HCT116 (cell line): Measurements from ENCODE around the gene TMEM132A. TPM values are rescaled to one million over a fixed set of nuclear protein-coding genes. Genes with fewer than 3 reads are reported as not detected.

Source experiments
- ATAC-seq: fragments of 200-7000 bp; cut with Tn5 transposase; 2 replicates; pipeline ENCODE4 v1.9.1; 2020; ENCODE audit warnings: mild to moderate bottlenecking, moderate library complexity
- BruUV-seq: library from RNA; stranded (reverse); fragments of 400-500 nt; replicated peaks from 2 replicates; lab custom pipeline; 2021; lab: Mats Ljungman, UMichigan
- CTCF ChIA-PET: fragments of 300-600 bp; sonication (Branson Sonifier 250); formaldehyde crosslinking; loops from one replicate; lab custom pipeline; 2021; ENCODE audit warnings: antibody characterized with exemption; lab: Charles Lee
- POLR2A ChIA-PET: fragments of 300-600, 350-600 bp; sonication (Branson Sonifier 250); formaldehyde crosslinking; loops from one replicate; lab custom pipeline; 2021; ENCODE audit warnings: antibody characterized with exemption; lab: Charles Lee
- RAD21 ChIA-PET, 2 experiments: fragments of 300-600 bp; sonication (Branson Sonifier 250); formaldehyde crosslinking; loops; one replicate each; lab custom pipeline; 2023; ENCODE audit warnings: low total read pairs in 2 of 2; ENCODE audit not compliant: uncharacterized antibody in 2 of 2, unreplicated experiment in 2 of 2, low non-redundant PET in 1 of 2; lab: Charles Lee
- DNase-seq: peaks from one replicate; pipeline ENCODE4 v3.0.0-alpha.2; 2010; ENCODE audit warnings: low read depth, low spot score
- H2AFZ ChIP-seq: fragments of 200-600 bp; shearing (Covaris generic), sonication (generic); 2 replicates; pipeline ENCODE4 v1.6.1; 2017; ENCODE audit warnings: low read depth, mixed run types, mixed read lengths, antibody characterized with exemption, low read length; ENCODE audit not compliant: poor library complexity, severe bottlenecking
- H3K27ac ChIP-seq: 2 replicates; pipeline ENCODE4 v1.5.1; 2012; ENCODE audit warnings: low read depth, low read length
- H3K27me3 ChIP-seq: fragments of 200-600 bp; sonication (generic); 2 replicates; pipeline ENCODE4 v1.6.1; 2016; ENCODE audit warnings: mixed run types, low read length, mixed read lengths; ENCODE audit not compliant: insufficient read depth
- H3K36me3 ChIP-seq, 2 experiments: fragments of 200-500 bp in 1 of 2; fragments of 200-600 bp in 1 of 2; sonication (Bioruptor generic) in 1 of 2; sonication (generic) in 1 of 2; 2 replicates each; pipeline versions ENCODE4 v1.5.1 to v1.6.1; 2014 to 2016; ENCODE audit warnings: low read length in 2 of 2, inconsistent platforms in 1 of 2, mixed read lengths in 1 of 2, mixed run types in 1 of 2; ENCODE audit not compliant: insufficient read depth in 2 of 2, control insufficient read depth in 1 of 2
- H3K4me1 ChIP-seq, 2 experiments: fragments of 200-600 bp in 1 of 2; sonication (generic) in 1 of 2; 2 replicates each; pipeline versions ENCODE4 v1.5.1 to v1.6.1; 2012 to 2017; ENCODE audit warnings: low read length in 2 of 2, inconsistent platforms in 1 of 2, mild to moderate bottlenecking in 1 of 2, mixed read lengths in 1 of 2, mixed run types in 1 of 2, moderate library complexity in 1 of 2; ENCODE audit not compliant: insufficient read depth in 2 of 2, control insufficient read depth in 1 of 2
- H3K4me2 ChIP-seq: fragments of 200-600 bp; sonication (generic); 2 replicates; pipeline ENCODE4 v1.6.1; 2017; ENCODE audit warnings: mixed run types, low read length, mixed read lengths
- H3K4me3 ChIP-seq, 2 experiments: fragments of 200-600 bp in 1 of 2; sonication (generic) in 1 of 2; replicated peaks in 1 of 2; 2 replicates each; pipeline ENCODE4 v1.5.1; 2011 to 2016; ENCODE audit warnings: low read length in 2 of 2, control low read depth in 1 of 2, low read depth in 1 of 2, mild to moderate bottlenecking in 1 of 2, mixed read lengths in 1 of 2, mixed run types in 1 of 2
- H3K79me2 ChIP-seq: fragments of 200-600 bp; sonication (generic); 2 replicates; pipeline ENCODE4 v1.6.1; 2017; ENCODE audit warnings: mild to moderate bottlenecking, mixed run types, low read length, moderate library complexity, mixed read lengths; ENCODE audit not compliant: insufficient read depth
- H3K9ac ChIP-seq: fragments of 200-600 bp; sonication (generic); 2 replicates; pipeline ENCODE4 v1.6.1; 2016; ENCODE audit warnings: low read length, mixed read lengths
- H3K9me2 ChIP-seq: fragments of 200-600 bp; sonication (generic), shearing (Covaris generic); 2 replicates; pipeline ENCODE4 v1.6.1; 2017; ENCODE audit warnings: mixed run types, mild to moderate bottlenecking, moderate library complexity; ENCODE audit not compliant: insufficient read depth
- H3K9me3 ChIP-seq, 2 experiments: fragments of 200-500 bp in 1 of 2; fragments of 200-600 bp in 1 of 2; sonication (Bioruptor generic) in 1 of 2; sonication (generic) in 1 of 2; 2 replicates each; pipeline ENCODE4 v1.6.1; 2014 to 2017; ENCODE audit warnings: low read length in 2 of 2, mixed read lengths in 2 of 2, inconsistent platforms in 1 of 2, low read depth in 1 of 2, mild to moderate bottlenecking in 1 of 2, mixed run types in 1 of 2, moderate library complexity in 1 of 2; ENCODE audit not compliant: control insufficient read depth in 1 of 2, insufficient read depth in 1 of 2
- H4K20me1 ChIP-seq: fragments of 200-600 bp; sonication (generic), shearing (Covaris generic); 2 replicates; pipeline ENCODE4 v1.6.1; 2017; ENCODE audit warnings: mixed run types, mild to moderate bottlenecking, moderate library complexity; ENCODE audit not compliant: insufficient read depth
- CBX3 ChIP-seq: IDR thresholded peaks from 2 replicates; pipeline ENCODE4 v1.6.1; 2012; ENCODE audit warnings: low read depth
- CEBPB ChIP-seq: IDR thresholded peaks from 2 replicates; pipeline ENCODE4 v1.6.1; 2012; ENCODE audit warnings: low read depth
- EZH2 ChIP-seq: fragments of 200-600 bp; sonication (generic); IDR thresholded peaks from 2 replicates; pipeline ENCODE4 v1.6.1; 2017; ENCODE audit warnings: antibody characterized with exemption, mixed run types
- EZH2phosphoT487 ChIP-seq: fragments of 200-600 bp; IDR thresholded peaks from 2 replicates; pipeline ENCODE4 v1.6.1; 2018; ENCODE audit warnings: antibody characterized with exemption, borderline replicate concordance
- FOSL1 ChIP-seq: IDR thresholded peaks from 2 replicates; pipeline ENCODE4 v1.6.1; 2012; ENCODE audit warnings: low read depth
- JUND ChIP-seq: IDR thresholded peaks from 2 replicates; pipeline ENCODE4 v1.6.1; 2012
- POLR2A ChIP-seq: IDR thresholded peaks from 2 replicates; pipeline ENCODE4 v1.7.0; 2011; ENCODE audit warnings: borderline replicate concordance; ENCODE audit not compliant: insufficient read depth, insufficient read length; ENCODE audit errors: extremely low read depth
- RAD21 ChIP-seq: IDR thresholded peaks from 2 replicates; pipeline ENCODE4 v1.6.1; 2012; ENCODE audit warnings: low read depth, mild to moderate bottlenecking
- REST ChIP-seq: IDR thresholded peaks from 2 replicates; pipeline ENCODE4 v1.6.1; 2012; ENCODE audit warnings: low read depth
- SP1 ChIP-seq: IDR thresholded peaks from 2 replicates; pipeline ENCODE4 v1.6.1; 2012; ENCODE audit warnings: low read depth
- SRF ChIP-seq: IDR thresholded peaks from 2 replicates; pipeline ENCODE4 v1.6.1; 2012; ENCODE audit warnings: low read depth
- TCF7L2 ChIP-seq: IDR thresholded peaks from 2 replicates; pipeline ENCODE4 v1.7.0; 2011; ENCODE audit warnings: borderline replicate concordance, inconsistent platforms; ENCODE audit not compliant: insufficient read depth, insufficient read length; ENCODE audit errors: extremely low read depth
- ZBTB33 ChIP-seq: IDR thresholded peaks from 2 replicates; pipeline ENCODE4 v1.6.1; 2011; ENCODE audit warnings: mild to moderate bottlenecking, low read length, moderate library complexity; ENCODE audit not compliant: insufficient replicate concordance; ENCODE audit errors: extremely low read depth
- ZFX ChIP-seq: fragments of 450-650 bp; IDR thresholded peaks from 2 replicates; pipeline ENCODE4 v1.6.1; 2017
- ZNF274 ChIP-seq: fragments of 200-500 bp; sonication (Bioruptor generic); IDR thresholded peaks from 2 replicates; pipeline ENCODE4 v1.6.1; 2014; ENCODE audit warnings: mild to moderate bottlenecking, low read depth, low read length, inconsistent platforms
- intact Hi-C: fragments of 100-400 bp; cut with micrococcal nuclease; formaldehyde crosslinking; loops from 2 replicates; pipeline ENCODE4 v1.10.0; 2022
- total RNA-seq: library from RNA; stranded (reverse); gene quantifications from one replicate; pipeline ENCODE4 v1.2.1, GENCODE V29; 2021; ENCODE audit not compliant: unreplicated experiment
- TF ChIP-seq, protein P1 (sequence below): IDR thresholded peaks from 2 replicates; pipeline ENCODE4 v1.6.1; 2012
- TF ChIP-seq, protein P2 (sequence below): IDR thresholded peaks from 2 replicates; pipeline ENCODE4 v1.6.1; 2012
- TF ChIP-seq, protein P3 (sequence below), 3 experiments: fragments of 200-600 bp in 1 of 3; sonication (generic) in 1 of 3; IDR thresholded peaks in 2 of 3; conservative IDR thresholded peaks in 1 of 3; 2 replicates each; pipeline ENCODE4 v1.5.1; 2012 to 2017; ENCODE audit warnings: low read depth in 2 of 3, low read length in 2 of 3, antibody characterized with exemption in 1 of 3, borderline replicate concordance in 1 of 3, control low read depth in 1 of 3, mild to moderate bottlenecking in 1 of 3, mixed read lengths in 1 of 3, mixed run types in 1 of 3, moderate library complexity in 1 of 3; ENCODE audit not compliant: insufficient read depth in 1 of 3

TMEM132A gene
- total RNA-seq, 1 experiment from 2014 or later = 120 TPM

DNA sequence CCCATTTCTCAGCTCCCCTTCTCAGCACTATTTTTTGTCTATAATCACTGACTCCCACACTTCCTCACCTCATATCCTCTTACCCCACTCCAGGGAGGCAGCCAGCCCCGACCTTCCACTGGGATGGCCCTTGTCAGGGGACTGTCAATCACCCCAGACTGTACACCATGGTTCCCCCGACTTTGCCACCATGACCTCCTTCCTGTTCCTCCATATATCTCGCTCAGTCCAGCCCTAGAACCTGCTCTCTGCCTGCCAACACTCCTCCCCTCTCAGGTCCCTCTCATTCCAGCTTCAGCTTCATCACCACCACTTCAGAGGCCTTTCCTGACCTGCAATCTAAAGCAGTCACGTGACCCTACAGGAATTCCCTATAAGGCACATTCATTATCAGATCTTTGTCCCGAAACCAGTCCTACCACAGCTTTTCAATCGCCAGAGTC is 34.4 kb upstream of the TMEM132A start:
- Histone ChIP-seq H3K36me3 (peaks cover 11 to 12% of the 10 kb centered on the region in 2 experiments; a peak in 3 of 4 replicates), H3K9me3 (no peaks in the 10 kb centered on the region), H3K4me3 (no peak overlapping the region), H3K9ac (no peak overlapping the region), H2AFZ (no peak overlapping the region), H3K27me3 (no peaks in the 10 kb centered on the region), H3K4me1 (no peaks in the 10 kb centered on the region), H3K9me2 (no peaks in the 10 kb centered on the region), H3K27ac (no peak overlapping the region), H3K79me2 (no peaks in the 10 kb centered on the region), H3K4me2 (no peak overlapping the region), H4K20me1 (no peaks in the 10 kb centered on the region)
- BruUV-seq = no TSS peak
- no peak for DNase-seq
- ChIA-PET CTCF (interaction anchor here (0.8 to 1.9 kb wide), 2 partner anchors 9 to 58 kb away, joined by 3 to 10 read pairs; no protein-coding TSS in a partner anchor), RAD21 (no interaction called here), POLR2A (no interaction called here)
- intact Hi-C loops = loop anchor here (5.0 kb wide), 1 partner anchor 188 kb away; no protein-coding TSS in a partner anchor
- no peak for TF ChIP-seq ZBTB33
- no peak for TF ChIP-seq CBX3
- no peak for TF ChIP-seq FOSL1
- TF ChIP-seq RAD21 = no peak
- TF ChIP-seq CEBPB = no peak
- no peak for TF ChIP-seq POLR2A
- TF ChIP-seq SRF = no peak
- TF ChIP-seq REST = no peak
- no peak for TF ChIP-seq ZNF274
- TF ChIP-seq, protein P1, sequence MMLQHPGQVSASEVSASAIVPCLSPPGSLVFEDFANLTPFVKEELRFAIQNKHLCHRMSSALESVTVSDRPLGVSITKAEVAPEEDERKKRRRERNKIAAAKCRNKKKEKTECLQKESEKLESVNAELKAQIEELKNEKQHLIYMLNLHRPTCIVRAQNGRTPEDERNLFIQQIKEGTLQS = no peak
- TF ChIP-seq JUND = no peak
- no peak for TF ChIP-seq SP1
- no peak for TF ChIP-seq TCF7L2
- no peak for TF ChIP-seq EZH2
- TF ChIP-seq, protein P2, sequence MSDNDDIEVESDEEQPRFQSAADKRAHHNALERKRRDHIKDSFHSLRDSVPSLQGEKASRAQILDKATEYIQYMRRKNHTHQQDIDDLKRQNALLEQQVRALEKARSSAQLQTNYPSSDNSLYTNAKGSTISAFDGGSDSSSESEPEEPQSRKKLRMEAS = no peak
- TF ChIP-seq ZFX = no peak
- TF ChIP-seq, protein P3, sequence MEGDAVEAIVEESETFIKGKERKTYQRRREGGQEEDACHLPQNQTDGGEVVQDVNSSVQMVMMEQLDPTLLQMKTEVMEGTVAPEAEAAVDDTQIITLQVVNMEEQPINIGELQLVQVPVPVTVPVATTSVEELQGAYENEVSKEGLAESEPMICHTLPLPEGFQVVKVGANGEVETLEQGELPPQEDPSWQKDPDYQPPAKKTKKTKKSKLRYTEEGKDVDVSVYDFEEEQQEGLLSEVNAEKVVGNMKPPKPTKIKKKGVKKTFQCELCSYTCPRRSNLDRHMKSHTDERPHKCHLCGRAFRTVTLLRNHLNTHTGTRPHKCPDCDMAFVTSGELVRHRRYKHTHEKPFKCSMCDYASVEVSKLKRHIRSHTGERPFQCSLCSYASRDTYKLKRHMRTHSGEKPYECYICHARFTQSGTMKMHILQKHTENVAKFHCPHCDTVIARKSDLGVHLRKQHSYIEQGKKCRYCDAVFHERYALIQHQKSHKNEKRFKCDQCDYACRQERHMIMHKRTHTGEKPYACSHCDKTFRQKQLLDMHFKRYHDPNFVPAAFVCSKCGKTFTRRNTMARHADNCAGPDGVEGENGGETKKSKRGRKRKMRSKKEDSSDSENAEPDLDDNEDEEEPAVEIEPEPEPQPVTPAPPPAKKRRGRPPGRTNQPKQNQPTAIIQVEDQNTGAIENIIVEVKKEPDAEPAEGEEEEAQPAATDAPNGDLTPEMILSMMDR (IDR thresholded peaks at IDR 0.05 in 2 of 3, conservative IDR thresholded peaks at IDR 0.05 in 1 of 3; ENCODE audit: borderline replicate concordance in 1 of 3, insufficient read depth in 1 of 3, low read depth in 2 of 3, low read length in 2 of 3) = no peak
- no peak for TF ChIP-seq EZH2phosphoT487
- no peak for ATAC-seq
